ENCODE results near the gene PGR. TPM values are rescaled to one million over a fixed set of nuclear protein-coding genes. Genes with fewer than 3 reads are reported as not detected.

Gene PGR
- total and polyA plus RNA-seq, 2 of the 8 experiments (the other 6 are each of a cell fraction or from before 2014, with no cell fraction given) = 0.03 to 0.35 TPM

DNA sequence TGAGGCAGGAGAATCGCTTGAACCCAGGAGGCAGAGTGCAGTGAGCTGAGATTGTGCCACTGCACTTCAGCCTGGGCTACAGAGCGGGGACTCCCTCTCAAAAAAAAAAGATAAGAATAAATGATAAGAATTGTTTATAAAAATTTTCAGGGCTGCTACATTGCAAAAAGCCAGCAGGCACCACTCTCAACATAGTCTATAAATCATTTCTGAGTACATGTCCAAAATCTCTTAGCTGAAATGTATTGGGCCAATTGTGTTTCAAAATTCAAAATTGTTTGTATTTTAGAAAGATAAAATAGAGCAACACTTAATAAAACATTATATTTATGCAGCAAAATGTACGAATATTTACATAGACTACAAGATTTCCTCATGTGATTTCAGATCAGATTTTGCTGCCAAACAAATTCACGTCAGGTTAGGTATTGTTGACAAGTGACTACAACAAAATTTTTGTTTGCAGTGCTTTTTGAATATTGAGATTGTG, 13.9 kb downstream of the PGR start:
- Histone ChIP-seq H3K4ac (replicated peaks; ENCODE audit: insufficient read length, low read depth, low read length) (no peak overlapping the region), H3K27me3 (replicated peaks in 1 of 4; ENCODE audit: control insufficient read depth in 3 of 4, extremely low read depth in 1 of 4, insufficient read depth in 3 of 4, low read length in 3 of 4) (no peaks in the 10 kb centered on the region)
- CTCF ChIA-PET (ENCODE audit: partially characterized antibody) = interaction anchor here (0.7 to 1.6 kb wide), 4 partner anchors 38 to 341 kb away, joined by 3 to 4 read pairs (median 4); no protein-coding TSS in a partner anchor

More for the DNA sequence above, 13.9 kb downstream of the PGR start:
- H3K79me2 ChIP-seq (ENCODE audit: control insufficient read depth in 1 of 2, insufficient read depth in 2 of 2, low read length in 2 of 2) = no peaks in the 10 kb centered on the region
- H3K9ac ChIP-seq (replicated peaks in 1 of 4; ENCODE audit: extremely low read depth in 1 of 4, low read depth in 3 of 4, low read length in 3 of 4) = no peak overlapping the region
- no peaks in the 10 kb centered on the region for H3K23me2 ChIP-seq (ENCODE audit: low read depth, low read length)
- H3K9me3 ChIP-seq (ENCODE audit: insufficient read depth in 2 of 2, low read depth in 1 of 2, low read length in 1 of 2) = no peaks in the 10 kb centered on the region
- no peak overlapping the region for H3K14ac ChIP-seq (ENCODE audit: insufficient read length)
- no peak overlapping the region for H4K5ac ChIP-seq (ENCODE audit: insufficient read length, low read depth, low read length)
- H3K4me1 ChIP-seq (replicated peaks in 1 of 4; ENCODE audit: control insufficient read depth in 3 of 4, insufficient read depth in 4 of 4, low read length in 3 of 4) = no peaks in the 10 kb centered on the region
- H3K36me3 ChIP-seq (ENCODE audit: control insufficient read depth in 2 of 4, insufficient read depth in 4 of 4, low read length in 3 of 4) = no peaks in the 10 kb centered on the region
- FAIRE-seq (no peak), DNase-seq (ENCODE audit: low read depth in 1 of 2, low spot score in 2 of 2) (no peak)
- no peaks in the 10 kb centered on the region for H4K20me1 ChIP-seq (replicated peaks in 1 of 2; ENCODE audit: control insufficient read depth in 1 of 2, insufficient read depth in 2 of 2, low read length in 2 of 2)
- no peak overlapping the region for H3K4me3 ChIP-seq (ENCODE audit: extremely low read depth in 1 of 4, insufficient read depth in 2 of 4, low read depth in 3 of 4, low read length in 4 of 4)
- H3K4me2 ChIP-seq (ENCODE audit: insufficient read depth in 1 of 2, low read depth in 2 of 2, low read length in 2 of 2) = no peak overlapping the region
- WGBS, 2 experiments (ENCODE audit: extremely low coverage in 1 of 2, insufficient coverage in 1 of 2, insufficient read length in 1 of 2, insufficient replicate concordance in 2 of 2, low coverage in 1 of 2, low lambda C conversion rate in 2 of 2, missing lambda C conversion rate in 1 of 2) = 73% methylated on average over 4 of the region's 4 CpGs; no CpG with 5 or more reads in 1 of the 2 experiments
- TF ChIP-seq YY1 (IDR thresholded peaks at IDR 0.05; ENCODE audit: low read depth, low read length) (no peak), RNF2 (IDR thresholded peaks at IDR 0.05; ENCODE audit: borderline replicate concordance, low read depth, low read length, missing control alignments, poor library complexity, severe bottlenecking) (no peak), BRCA1 (IDR thresholded peaks at IDR 0.05; ENCODE audit: low read depth, low read length) (no peak), SP4 (IDR thresholded peaks at IDR 0.05; ENCODE audit: low read length) (no peak), ASH2L (IDR thresholded peaks at IDR 0.05; ENCODE audit: low read length) (no peak), SUZ12 (IDR thresholded peaks at IDR 0.05; ENCODE audit: low read length) (no peak)
- TF ChIP-seq, protein P1, sequence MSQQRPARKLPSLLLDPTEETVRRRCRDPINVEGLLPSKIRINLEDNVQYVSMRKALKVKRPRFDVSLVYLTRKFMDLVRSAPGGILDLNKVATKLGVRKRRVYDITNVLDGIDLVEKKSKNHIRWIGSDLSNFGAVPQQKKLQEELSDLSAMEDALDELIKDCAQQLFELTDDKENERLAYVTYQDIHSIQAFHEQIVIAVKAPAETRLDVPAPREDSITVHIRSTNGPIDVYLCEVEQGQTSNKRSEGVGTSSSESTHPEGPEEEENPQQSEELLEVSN (IDR thresholded peaks at IDR 0.05) = no peak
- H4K91ac ChIP-seq (replicated peaks; ENCODE audit: insufficient read length, low read length) = no peak overlapping the region
- H2BK15ac ChIP-seq (ENCODE audit: low read length) = no peak overlapping the region
- no peak overlapping the region for H2BK12ac ChIP-seq (ENCODE audit: low read depth, low read length)
- H3K56ac ChIP-seq (replicated peaks; ENCODE audit: insufficient read length, low read depth, low read length) = no peak overlapping the region
- no peak overlapping the region for H2BK20ac ChIP-seq (ENCODE audit: low read length)
- no peak overlapping the region for H2AK5ac ChIP-seq (ENCODE audit: low read depth, low read length)
- H2AFZ ChIP-seq (ENCODE audit: low read length) = no peak overlapping the region
- no peak overlapping the region for H2BK5ac ChIP-seq (ENCODE audit: low read depth, low read length)
- H3K27ac ChIP-seq (ENCODE audit: low read depth, low read length) = no peak overlapping the region
- H4K8ac ChIP-seq (ENCODE audit: extremely low read depth, insufficient read depth, low read length) = no peak overlapping the region
- POLR2A ChIA-PET (ENCODE audit: partially characterized antibody) = no interaction called here
- no peak overlapping the region for H3K23ac ChIP-seq (ENCODE audit: insufficient read length)
- no peaks in the 10 kb centered on the region for H3K79me1 ChIP-seq (ENCODE audit: low read depth, low read length)
- H2BK120ac ChIP-seq (replicated peaks; ENCODE audit: low read depth, low read length) = no peak overlapping the region
- H3K18ac ChIP-seq (ENCODE audit: extremely low read depth, low read length) = no peak overlapping the region
